H1 (cell line): Measurements from ENCODE around the gene KREMEN1. TPM values are rescaled to one million over a fixed set of nuclear protein-coding genes. Genes with fewer than 3 reads are reported as not detected.
A peak's percentile ranks its signal among the peaks of the same experiment; 100 is the strongest.

ENCODE experiments used
- CTCF ChIA-PET: fragments of 300-600 bp; sonication (Branson Sonifier 250); formaldehyde crosslinking; loops from one replicate; lab custom pipeline; 2021; ENCODE audit not compliant: partially characterized antibody; lab: Charles Lee
- POLR2A ChIA-PET: fragments of 300-600 bp; sonication (Branson Sonifier 250); formaldehyde crosslinking; loops from one replicate; lab custom pipeline; 2021; ENCODE audit warnings: inconsistent platforms; ENCODE audit not compliant: partially characterized antibody; lab: Charles Lee
- DNase-seq, 2 experiments: peaks; one replicate each; pipeline versions ENCODE4 v3.0.0 to v3.0.0-alpha.2; 2010 to 2022; ENCODE audit warnings: low spot score in 2 of 2, low read depth in 1 of 2, mixed read lengths in 1 of 2
- FAIRE-seq: peaks from 2 replicates; lab custom pipeline; 2011; peaks lifted over from hg19 to GRCh38; lab: Jason Lieb, UNC
- H2AFZ ChIP-seq: 2 replicates; pipeline ENCODE4 v1.8.1; 2012; ENCODE audit warnings: low read length, inconsistent platforms
- H2AK5ac ChIP-seq: 2 replicates; pipeline ENCODE4 v1.6.1; 2013; ENCODE audit warnings: low read depth, low read length
- H2BK120ac ChIP-seq: replicated peaks from 2 replicates; pipeline ENCODE3; 2013; ENCODE audit warnings: low read depth, low read length, inconsistent platforms
- H2BK12ac ChIP-seq: 2 replicates; pipeline ENCODE4 v1.6.1; 2013; ENCODE audit warnings: low read depth, low read length
- H2BK15ac ChIP-seq: 2 replicates; pipeline ENCODE4 v1.6.1; 2013; ENCODE audit warnings: low read length
- H2BK20ac ChIP-seq: 2 replicates; pipeline ENCODE4 v1.6.1; 2013; ENCODE audit warnings: low read length
- H2BK5ac ChIP-seq: 2 replicates; pipeline ENCODE4 v1.6.1; 2013; ENCODE audit warnings: low read depth, low read length
- H3K14ac ChIP-seq: 2 replicates; pipeline ENCODE4 v1.6.1; 2013; ENCODE audit warnings: inconsistent platforms; ENCODE audit not compliant: insufficient read length
- H3K18ac ChIP-seq: 2 replicates; pipeline ENCODE4 v1.6.1; 2013; ENCODE audit warnings: low read length; ENCODE audit errors: extremely low read depth
- H3K23ac ChIP-seq: 2 replicates; pipeline ENCODE4 v1.6.1; 2013; ENCODE audit warnings: inconsistent platforms; ENCODE audit not compliant: insufficient read length
- H3K23me2 ChIP-seq: 2 replicates; pipeline ENCODE4 v1.6.1; 2013; ENCODE audit warnings: low read depth, low read length
- H3K27ac ChIP-seq: 2 replicates; pipeline ENCODE4 v1.6.1; 2011; ENCODE audit warnings: low read depth, low read length, inconsistent platforms
- H3K27me3 ChIP-seq, 4 experiments: replicated peaks in 1 of 4; 1 replicate in 1 of 4; 2 replicates in 3 of 4; pipeline versions ENCODE4 v1.6.1 to v1.8.1; 2011 to 2013; ENCODE audit warnings: low read length in 3 of 4, mild to moderate bottlenecking in 3 of 4, inconsistent platforms in 2 of 4, mixed read lengths in 2 of 4, moderate library complexity in 1 of 4; ENCODE audit not compliant: control insufficient read depth in 3 of 4, insufficient read depth in 3 of 4; ENCODE audit errors: extremely low read depth in 1 of 4
- H3K36me3 ChIP-seq, 4 experiments: 2 replicates each; pipeline versions ENCODE4 v1.6.1 to v1.8.1; 2011 to 2013; ENCODE audit warnings: mild to moderate bottlenecking in 4 of 4, low read length in 3 of 4, moderate library complexity in 2 of 4, control low read depth in 1 of 4, inconsistent platforms in 1 of 4; ENCODE audit not compliant: insufficient read depth in 4 of 4, control insufficient read depth in 2 of 4
- H3K4ac ChIP-seq: replicated peaks from 2 replicates; pipeline ENCODE3; 2013; ENCODE audit warnings: low read length, low read depth, mixed read lengths, inconsistent platforms; ENCODE audit not compliant: insufficient read length
- H3K4me1 ChIP-seq, 4 experiments: replicated peaks in 1 of 4; 1 replicate in 1 of 4; 2 replicates in 3 of 4; pipeline versions ENCODE4 v1.6.1 to v1.8.1; 2011 to 2013; ENCODE audit warnings: low read length in 3 of 4, inconsistent platforms in 2 of 4, mixed read lengths in 1 of 4; ENCODE audit not compliant: insufficient read depth in 4 of 4, control insufficient read depth in 3 of 4
- H3K4me2 ChIP-seq, 2 experiments: 2 replicates each; pipeline versions ENCODE4 v1.6.1 to v1.8.1; 2011 to 2013; ENCODE audit warnings: low read depth in 2 of 2, low read length in 2 of 2, control low read depth in 1 of 2, inconsistent platforms in 1 of 2, mild to moderate bottlenecking in 1 of 2; ENCODE audit not compliant: insufficient read depth in 1 of 2
- H3K4me3 ChIP-seq, 4 experiments: fragments of 200-600, 300-600 bp in 1 of 4; sonication (generic), shearing (Covaris generic), sonication (Bioruptor Twin) in 1 of 4; 2 replicates each; pipeline versions ENCODE4 v1.5.1 to v1.8.1; 2011 to 2016; ENCODE audit warnings: low read length in 4 of 4, low read depth in 3 of 4, control low read depth in 2 of 4, inconsistent platforms in 2 of 4, mild to moderate bottlenecking in 2 of 4, mixed read lengths in 1 of 4, moderate library complexity in 1 of 4; ENCODE audit not compliant: insufficient read depth in 2 of 4; ENCODE audit errors: extremely low read depth in 1 of 4
- H3K56ac ChIP-seq: replicated peaks from 2 replicates; pipeline ENCODE3; 2013; ENCODE audit warnings: low read depth, mild to moderate bottlenecking, mixed read lengths, low read length, inconsistent platforms; ENCODE audit not compliant: insufficient read length
- H3K79me1 ChIP-seq: 2 replicates; pipeline ENCODE4 v1.6.1; 2013; ENCODE audit warnings: low read depth, low read length, control low read depth
- H3K79me2 ChIP-seq, 2 experiments: 2 replicates each; pipeline versions ENCODE4 v1.6.1 to v1.8.1; 2012 to 2013; ENCODE audit warnings: low read length in 2 of 2, mild to moderate bottlenecking in 2 of 2, inconsistent platforms in 1 of 2; ENCODE audit not compliant: insufficient read depth in 2 of 2, control insufficient read depth in 1 of 2
- H3K9ac ChIP-seq, 4 experiments: replicated peaks in 1 of 4; 1 replicate in 1 of 4; 2 replicates in 3 of 4; pipeline versions ENCODE4 v1.6.1 to v1.8.1; 2011 to 2013; ENCODE audit warnings: low read depth in 3 of 4, low read length in 3 of 4, control low read depth in 2 of 4, mild to moderate bottlenecking in 2 of 4, moderate library complexity in 2 of 4, inconsistent platforms in 1 of 4; ENCODE audit errors: extremely low read depth in 1 of 4
- H3K9me3 ChIP-seq, 2 experiments: 2 replicates each; pipeline versions ENCODE4 v1.6.1 to v1.8.1; 2012 to 2013; ENCODE audit warnings: mild to moderate bottlenecking in 2 of 2, moderate library complexity in 2 of 2, control low read depth in 1 of 2, inconsistent platforms in 1 of 2, low read depth in 1 of 2, low read length in 1 of 2, mixed read lengths in 1 of 2; ENCODE audit not compliant: insufficient read depth in 2 of 2
- H4K20me1 ChIP-seq, 2 experiments: replicated peaks in 1 of 2; 2 replicates each; pipeline versions ENCODE3 to v1.8.1; 2011 to 2013; ENCODE audit warnings: inconsistent platforms in 2 of 2, low read length in 2 of 2, mild to moderate bottlenecking in 1 of 2; ENCODE audit not compliant: insufficient read depth in 2 of 2, control insufficient read depth in 1 of 2
- H4K5ac ChIP-seq: 2 replicates; pipeline ENCODE4 v1.6.1; 2013; ENCODE audit warnings: low read length, low read depth, mixed read lengths, inconsistent platforms; ENCODE audit not compliant: insufficient read length
- H4K8ac ChIP-seq: 2 replicates; pipeline ENCODE4 v1.8.0; 2013; ENCODE audit warnings: mild to moderate bottlenecking, moderate library complexity, low read length, inconsistent platforms; ENCODE audit not compliant: insufficient read depth; ENCODE audit errors: extremely low read depth
- H4K91ac ChIP-seq: replicated peaks from 2 replicates; pipeline ENCODE3; 2013; ENCODE audit warnings: low read length, mixed read lengths, inconsistent platforms; ENCODE audit not compliant: insufficient read length
- FOSL1 ChIP-seq: IDR thresholded peaks from 2 replicates; pipeline ENCODE4 v1.6.1; 2011; ENCODE audit warnings: mild to moderate bottlenecking, low read depth, low read length, moderate library complexity; ENCODE audit not compliant: insufficient read depth
- JUN ChIP-seq: IDR thresholded peaks from 2 replicates; pipeline ENCODE4 v1.6.1; 2011; ENCODE audit warnings: low read depth, mild to moderate bottlenecking, improper control_type of control experiment, low read length
- MAX ChIP-seq: IDR thresholded peaks from 2 replicates; pipeline ENCODE4 v1.6.1; 2012; ENCODE audit warnings: inconsistent platforms
- SAP30 ChIP-seq: fragments of 300-600 bp; sonication (generic); IDR thresholded peaks from 2 replicates; pipeline ENCODE4 v1.7.1; 2012; ENCODE audit warnings: low read length, moderate library complexity, mild to moderate bottlenecking, inconsistent platforms; ENCODE audit not compliant: insufficient read depth, insufficient replicate concordance
- SIN3A ChIP-seq, 2 experiments: IDR thresholded peaks in 1 of 2; conservative IDR thresholded peaks in 1 of 2; 2 replicates each; pipeline ENCODE4 v1.6.1; 2011 to 2012; ENCODE audit warnings: low read length in 2 of 2, improper control_type of control experiment in 1 of 2, low read depth in 1 of 2, mild to moderate bottlenecking in 1 of 2
- WGBS, 2 experiments: shearing (Covaris generic) in 1 of 2; methylation state at CpG; one replicate each; pipeline versions ENCODE4 v1.1.6 to v1.1.7; 2013 to 2015; ENCODE audit warnings: low lambda C conversion rate in 2 of 2, mixed read lengths in 2 of 2, inconsistent platforms in 1 of 2, low coverage in 1 of 2, missing lambda C conversion rate in 1 of 2; ENCODE audit not compliant: insufficient replicate concordance in 2 of 2, insufficient coverage in 1 of 2, insufficient read length in 1 of 2; ENCODE audit errors: extremely low coverage in 1 of 2, missing lambda C conversion rate in 1 of 2; 5-methylcytosine and 5-hydroxymethylcytosine counted together
- polyA plus RNA-seq, 7 experiments: library from polyadenylated mRNA; depleted of rRNA in 3 of 7; stranded (reverse) in 5 of 7; unstranded in 2 of 7; fragments of >200 nt in 5 of 7; fragments of 200-250 nt in 2 of 7; gene quantifications; 1 replicate in 5 of 7; 2 replicates in 1 of 7; 4 replicates in 1 of 7; pipeline versions ENCODE4 v1.2.1 to v1.2.3, GENCODE V29; 2011 to 2013; ENCODE audit warnings: missing spikeins in 2 of 7, mixed read lengths in 2 of 7
- total RNA-seq: library from RNA; stranded (reverse); fragmentation: NEBNext Ultra II Directional; extraction: Animal tissue kit (Norgen Biotek cat#: 25700); gene quantifications from 2 replicates; pipeline ENCODE4 v1.2.1, GENCODE V29; 2021

KREMEN1 gene
- total and polyA plus RNA-seq, 2 of the 8 experiments (the other 6 are each of a cell fraction or from before 2014, with no cell fraction given), result 2.1 to 3.2 TPM

- Histone ChIP-seq H3K4me3 (no peak overlapping the region), H2BK120ac (no peak overlapping the region), H4K91ac (no peak overlapping the region), H3K23ac (no peak overlapping the region), H4K8ac (peak overlapping the region; percentile 38; the same call in 1 of the 2 replicates), H3K79me1 (peaks cover 2% of the 10 kb centered on the region; the same call in 1 of the 2 replicates), H2AK5ac (no peak overlapping the region), H3K9me3 (no peaks in the 10 kb centered on the region), H3K4ac (no peak overlapping the region), H2BK5ac (0 out of 2 replicates have a peak overlapping the region, but pooled peaks have one; percentile 18), H2AFZ (no peak overlapping the region), H2BK15ac (no peak overlapping the region), H3K9ac (no peak overlapping the region), H3K27me3 (no peaks in the 10 kb centered on the region), H3K4me1 (peaks cover 0 to 27% (median 18%) of the 10 kb centered on the region in 4 experiments; a peak in 6 of 7 replicates), H2BK12ac (no peak overlapping the region), H3K27ac (no peak overlapping the region), H3K56ac (no peak overlapping the region), H3K79me2 (no peaks in the 10 kb centered on the region), H2BK20ac (no peak overlapping the region), H3K36me3 (peaks cover 5 to 26% (median 16%) of the 10 kb centered on the region in 4 experiments; a peak in 7 of 8 replicates), H3K4me2 (no peak overlapping the region), H4K5ac (no peak overlapping the region), H3K23me2 (no peaks in the 10 kb centered on the region), H3K14ac (no peak overlapping the region), H3K18ac (no peak overlapping the region), H4K20me1 (no peaks in the 10 kb centered on the region)
- POLR2A ChIA-PET, result interaction anchor here (1.1 to 1.8 kb wide), 3 partner anchors 13 to 169 kb away, joined by 3 to 5 read pairs (median 4); no protein-coding TSS in a partner anchor
- DNase-seq (no peak), FAIRE-seq (no peak)
- TF ChIP-seq SAP30 (no peak), SIN3A (conservative IDR thresholded peaks at IDR 0.05 in 1 of 2, IDR thresholded peaks at IDR 0.05 in 1 of 2; ENCODE audit: low read depth in 1 of 2, low read length in 2 of 2) (no peak), JUN (no peak), FOSL1 (no peak), MAX (no peak)
- CTCF ChIA-PET, result interaction anchor here (0.6 to 4.0 kb wide), 7 partner anchors 9 to 782 kb away, joined by 3 to 22 read pairs (median 3); no protein-coding TSS in a partner anchor
- 80% methylated on average over 8 of the region's 8 CpGs; no CpG with 5 or more reads in 1 of the 2 experiments for WGBS, 2 experiments
These were observed 19.7 kb upstream of the KREMEN1 start for GRCh38 chr22:29053048-29053702.
